PC-9 (cell line): ENCODE results near the gene OVCH2. TPM values are rescaled to one million over a fixed set of nuclear protein-coding genes. Genes with fewer than 3 reads are reported as not detected.

ENCODE experiments used
- BruUV-seq: library from RNA; stranded (reverse); fragments of 400-500 nt; replicated peaks from 2 replicates; lab custom pipeline; 2021; lab: Mats Ljungman, UMichigan
- CTCF ChIA-PET: fragments of 300-600 bp; sonication (Branson Sonifier 250); formaldehyde crosslinking; loops from one replicate; lab custom pipeline; 2022; ENCODE audit warnings: antibody characterized with exemption; lab: Charles Lee
- POLR2A ChIA-PET: fragments of 300-600 bp; sonication (Branson Sonifier 250); formaldehyde crosslinking; loops from one replicate; lab custom pipeline; 2022; ENCODE audit warnings: antibody characterized with exemption; ENCODE audit not compliant: unreplicated experiment; lab: Charles Lee
- DNase-seq, 2 experiments: peaks; one replicate each; pipeline versions ENCODE4 v3.0.0 to v3.0.0-alpha.2; 2015 to 2022; ENCODE audit warnings: mixed read lengths in 1 of 2
- H2AFZ ChIP-seq: fragments of 200-600 bp; sonication (generic); 2 replicates; pipeline ENCODE4 v1.8.1; 2017; ENCODE audit warnings: antibody characterized with exemption
- H3F3A ChIP-seq: fragments of 200-600 bp; sonication (generic); 2 replicates; pipeline ENCODE4 v1.8.1; 2017; ENCODE audit warnings: antibody characterized with exemption, mild to moderate bottlenecking, low read depth; ENCODE audit not compliant: insufficient read depth
- H3K27ac ChIP-seq: fragments of 200-600 bp; sonication (generic); 2 replicates; pipeline ENCODE4 v1.6.1; 2016; ENCODE audit warnings: mixed run types
- H3K27me3 ChIP-seq: fragments of 200-600 bp; sonication (generic); 2 replicates; pipeline ENCODE4 v1.6.1; 2016; ENCODE audit warnings: low read depth, mixed run types; ENCODE audit not compliant: insufficient read depth
- H3K36me3 ChIP-seq: fragments of 200-600 bp; sonication (generic); 2 replicates; pipeline ENCODE4 v1.6.1; 2016; ENCODE audit warnings: low read depth, mixed run types
- H3K4me1 ChIP-seq: fragments of 200-600 bp; sonication (generic); replicated peaks from 2 replicates; pipeline ENCODE4 v1.6.1; 2016; ENCODE audit warnings: mixed run types; ENCODE audit not compliant: insufficient read depth
- H3K4me2 ChIP-seq: fragments of 200-600 bp; sonication (generic); 2 replicates; pipeline ENCODE4 v1.6.1; 2017; ENCODE audit warnings: mixed run types
- H3K4me3 ChIP-seq: fragments of 200-600 bp; sonication (generic); 2 replicates; pipeline ENCODE4 v1.6.1; 2016; ENCODE audit warnings: mixed run types
- H3K79me2 ChIP-seq: fragments of 200-600 bp; sonication (generic); 2 replicates; pipeline ENCODE4 v1.6.1; 2017; ENCODE audit warnings: low read depth, mixed run types
- H3K9me2 ChIP-seq: fragments of 200-600 bp; sonication (generic); 2 replicates; pipeline ENCODE4 v1.8.1; 2017; ENCODE audit warnings: mild to moderate bottlenecking; ENCODE audit not compliant: insufficient read depth
- H3K9me3 ChIP-seq: fragments of 200-600 bp; sonication (generic); 2 replicates; pipeline ENCODE4 v1.8.1; 2016; ENCODE audit warnings: low read depth; ENCODE audit not compliant: insufficient read depth
- H4K20me1 ChIP-seq: fragments of 200-600 bp; sonication (generic); 2 replicates; pipeline ENCODE4 v1.8.1; 2017; ENCODE audit not compliant: insufficient read depth
- CTCF ChIP-seq: fragments of 200-600 bp; sonication (generic); conservative IDR thresholded peaks from 2 replicates; pipeline ENCODE4 v1.6.1; 2017; ENCODE audit warnings: mixed run types, antibody characterized with exemption, mild to moderate bottlenecking, moderate library complexity
- EZH2 ChIP-seq: fragments of 200-600 bp; sonication (generic); IDR thresholded peaks from 2 replicates; pipeline ENCODE4 v1.8.0; 2017; ENCODE audit warnings: antibody characterized with exemption, low read depth
- intact Hi-C: fragments of 100-400 bp; cut with micrococcal nuclease; formaldehyde crosslinking; loops from one replicate; pipeline ENCODE4 v1.10.0; 2022; ENCODE audit not compliant: unreplicated experiment
- total RNA-seq: library from RNA; stranded (reverse); gene quantifications from 2 replicates; pipeline ENCODE4 v1.2.3, GENCODE V29; 2021

Gene OVCH2
- total RNA-seq, 1 experiment from 2014 or later: 4.8 TPM

GRCh38 chr11:7654195-7654705 is 52.0 kb downstream of the OVCH2 start:
- CTCF ChIA-PET: no interaction called here
- H3K27me3 ChIP-seq: no peaks in the 10 kb centered on the region
- no peaks in the 10 kb centered on the region for H3K9me3 ChIP-seq
- H2AFZ ChIP-seq: no peak overlapping the region
- no peak for DNase-seq
- no peaks in the 10 kb centered on the region for H4K20me1 ChIP-seq
- H3K4me3 ChIP-seq: no peak overlapping the region
- no peaks in the 10 kb centered on the region for H3K9me2 ChIP-seq
- H3K27ac ChIP-seq: no peak overlapping the region
- BruUV-seq: no TSS peak
- POLR2A ChIA-PET: no interaction called here
- no peaks in the 10 kb centered on the region for H3K4me1 ChIP-seq
- intact Hi-C loops: no loop called here
- H3F3A ChIP-seq: no peaks in the 10 kb centered on the region
- H3K79me2 ChIP-seq: no peaks in the 10 kb centered on the region
- H3K4me2 ChIP-seq: no peak overlapping the region
- no peaks in the 10 kb centered on the region for H3K36me3 ChIP-seq
- TF ChIP-seq CTCF: no peak
- TF ChIP-seq EZH2: no peak

GRCh38 chr11:7651700-7652099 is 54.6 kb downstream of the OVCH2 start:
- ChIA-PET CTCF (no interaction called here), POLR2A (no interaction called here)
- no peak overlapping the region for H2AFZ ChIP-seq
- H3K27ac ChIP-seq: no peak overlapping the region
- H3K9me2 ChIP-seq: no peaks in the 10 kb centered on the region
- intact Hi-C loops: no loop called here
- no peak overlapping the region for H3K4me3 ChIP-seq
- H4K20me1 ChIP-seq: no peaks in the 10 kb centered on the region
- TF ChIP-seq EZH2: no peak
- no peak for TF ChIP-seq CTCF
- H3K79me2 ChIP-seq: no peaks in the 10 kb centered on the region
- no peaks in the 10 kb centered on the region for H3K4me1 ChIP-seq
- no TSS peak for BruUV-seq
- no peaks in the 10 kb centered on the region for H3K36me3 ChIP-seq
- H3K4me2 ChIP-seq: no peak overlapping the region
- no peaks in the 10 kb centered on the region for H3K9me3 ChIP-seq
- DNase-seq: no peak
- H3K27me3 ChIP-seq: no peaks in the 10 kb centered on the region
- H3F3A ChIP-seq: no peaks in the 10 kb centered on the region

GRCh38 chr11:7651140-7651551 is 55.1 kb downstream of the OVCH2 start:
- H4K20me1 ChIP-seq: no peaks in the 10 kb centered on the region

More at GRCh38 chr11:7651140-7651551, 55.1 kb downstream of the OVCH2 start:
- DNase-seq: no peak
- no peaks in the 10 kb centered on the region for H3K27me3 ChIP-seq
- no TSS peak for BruUV-seq
- H3K4me1 ChIP-seq: no peaks in the 10 kb centered on the region
- no peak overlapping the region for H3K4me3 ChIP-seq
- H3K36me3 ChIP-seq: no peaks in the 10 kb centered on the region
- H3K9me2 ChIP-seq: no peaks in the 10 kb centered on the region
- intact Hi-C loops: no loop called here
- ChIA-PET POLR2A (no interaction called here), CTCF (no interaction called here)
- no peak overlapping the region for H3K4me2 ChIP-seq
- H3K27ac ChIP-seq: no peak overlapping the region
- H2AFZ ChIP-seq: no peak overlapping the region
- no peaks in the 10 kb centered on the region for H3F3A ChIP-seq
- no peaks in the 10 kb centered on the region for H3K79me2 ChIP-seq
- no peak for TF ChIP-seq EZH2
- no peak for TF ChIP-seq CTCF
- no peaks in the 10 kb centered on the region for H3K9me3 ChIP-seq
